Sigmoid colon (tissue), 7 donors: ENCODE results near the gene CHAC1. TPM values are rescaled to one million over a fixed set of nuclear protein-coding genes. Genes with fewer than 3 reads are reported as not detected.

Experiments used
- DNase-seq: peaks from one replicate; pipeline ENCODE4 v3.0.0-alpha.2; 2019
- H3K27ac ChIP-seq, 4 donors: fragments of 200-600 bp; sonication (generic); one replicate each; pipeline ENCODE4 v1.5.1; 2016 to 2019; ENCODE audit warnings: mild to moderate bottlenecking in 1 of 4
- H3K27me3 ChIP-seq, 3 donors: fragments of 200-600 bp; sonication (generic); one replicate each; pipeline ENCODE4 v1.5.1; 2019; ENCODE audit warnings: mild to moderate bottlenecking in 1 of 3
- H3K36me3 ChIP-seq, 4 donors: fragments of 200-600 bp; sonication (generic); one replicate each; pipeline ENCODE4 v1.5.1; 2016 to 2019
- H3K4me1 ChIP-seq, 4 donors: fragments of 200-600 bp; sonication (generic); one replicate each; pipeline ENCODE4 v1.5.1; 2017 to 2019
- H3K4me3 ChIP-seq, 4 donors: fragments of 200-600 bp; sonication (generic); one replicate each; pipeline ENCODE4 v1.5.1; 2017 to 2019; ENCODE audit warnings: mild to moderate bottlenecking in 2 of 4, moderate library complexity in 1 of 4
- H3K9me3 ChIP-seq, 4 donors: fragments of 200-600 bp in 3 of 4; sonication (generic) in 3 of 4; one replicate each; pipeline versions ENCODE4 v1.5.1 to v1.6.1; 2013 to 2019
- CTCF ChIP-seq, 4 experiments: fragments of 450-650 bp in 3 of 4; fragments of 200-600 bp in 1 of 4; IDR thresholded peaks; one replicate each; pipeline ENCODE4 v1.5.1; 2016 to 2019; ENCODE audit warnings: antibody characterized with exemption in 4 of 4, mild to moderate bottlenecking in 3 of 4, moderate library complexity in 2 of 4
- EP300 ChIP-seq, 4 donors: sonication (generic); formaldehyde crosslinking; IDR thresholded peaks; one replicate each; pipeline ENCODE4 v1.6.1; 2017; ENCODE audit warnings: antibody characterized with exemption in 4 of 4
- POLR2A ChIP-seq, 2 donors: fragments of 450-650 bp; IDR thresholded peaks; one replicate each; pipeline ENCODE4 v1.6.1; 2016; ENCODE audit warnings: antibody characterized with exemption in 2 of 2, mild to moderate bottlenecking in 2 of 2, moderate library complexity in 2 of 2
- POLR2AphosphoS5 ChIP-seq, 4 donors: sonication (generic); formaldehyde crosslinking; IDR thresholded peaks; one replicate each; pipeline ENCODE4 v1.6.1; 2017; ENCODE audit warnings: antibody characterized with exemption in 4 of 4
- WGBS, 2 donors: extraction: QIAGEN DNeasy Blood & Tissue Kit; methylation state at CpG; one replicate each; pipeline ENCODE4 v1.1.7; 2013; 5-methylcytosine and 5-hydroxymethylcytosine counted together
- intact Hi-C: fragments of 100-400 bp; cut with DNase I; formaldehyde crosslinking; loops from one replicate; pipeline ENCODE4 v1.15.1; 2023
- polyA plus RNA-seq, 3 donors: library from polyadenylated mRNA; stranded (reverse); fragments of 200-250 nt; gene quantifications; one replicate each; pipeline ENCODE4 v1.2.3, GENCODE V29; 2013
- total RNA-seq, 4 donors: library from RNA; depleted of rRNA; stranded (reverse); fragments of >200 nt; gene quantifications; one replicate each; pipeline ENCODE4 v1.1.0, GENCODE V29; 2016
- donor health status: healthy with polysubstance abuse.
- donor health status: Bipolar disorder and iron deficiency.
- donor health status: healthy.

CHAC1 gene
- total and polyA plus RNA-seq, 7 donors: 0.66 to 31.4 (median 3.0) TPM

GRCh38 chr15:40969363-40969762 is 16.1 kb downstream of the CHAC1 start:
- TF ChIP-seq POLR2AphosphoS5 (IDR thresholded peaks at IDR 0.05) (no peak), EP300 (IDR thresholded peaks at IDR 0.05) (no peak), CTCF (IDR thresholded peaks at IDR 0.05) (no peak), POLR2A (IDR thresholded peaks at IDR 0.05) (no peak)
- no peak overlapping the region for H3K4me3 ChIP-seq
- H3K36me3 ChIP-seq: no peaks in the 10 kb centered on the region
- no peak overlapping the region for H3K27ac ChIP-seq
- peaks cover 0 to 14% (median 4%) of the 10 kb centered on the region in 4 donors for H3K4me1 ChIP-seq
- 90 to 94% methylated on average over 8 of the region's 8 CpGs for WGBS, 2 donors
- no peaks in the 10 kb centered on the region for H3K27me3 ChIP-seq
- no peaks in the 10 kb centered on the region for H3K9me3 ChIP-seq
- intact Hi-C loops: no loop called here
- DNase-seq: peak; percentile 18

GRCh38 chr15:40974879-40975278 is 21.6 kb downstream of the CHAC1 start:
- TF ChIP-seq POLR2AphosphoS5 (IDR thresholded peaks at IDR 0.05) (no peak), CTCF (IDR thresholded peaks at IDR 0.05) (no peak), EP300 (IDR thresholded peaks at IDR 0.05) (no peak), POLR2A (IDR thresholded peaks at IDR 0.05) (no peak)
- no peak overlapping the region for H3K27ac ChIP-seq

GRCh38 chr15:40976819-40977218 is 23.5 kb downstream of the CHAC1 start:
- whole genome bisulfite sequencing, 2 donors: 83 to 85% methylated on average over 7 of the region's 7 CpGs
- H3K27me3 ChIP-seq: no peaks in the 10 kb centered on the region
- no peak overlapping the region for H3K27ac ChIP-seq
- H3K4me1 ChIP-seq: no peaks in the 10 kb centered on the region
- H3K4me3 ChIP-seq: no peak overlapping the region
- no peaks in the 10 kb centered on the region for H3K9me3 ChIP-seq
- TF ChIP-seq POLR2AphosphoS5 (IDR thresholded peaks at IDR 0.05): no peak
- TF ChIP-seq POLR2A (IDR thresholded peaks at IDR 0.05): no peak
- no peak for TF ChIP-seq EP300 (IDR thresholded peaks at IDR 0.05)
- no peak for TF ChIP-seq CTCF (IDR thresholded peaks at IDR 0.05)
- DNase-seq: peak; percentile 21
- peaks cover 26 to 64% (median 45%) of the 10 kb centered on the region in 4 donors for H3K36me3 ChIP-seq
- intact Hi-C loops: no loop called here

More at GRCh38 chr15:40974879-40975278, 21.6 kb downstream of the CHAC1 start:
- Histone ChIP-seq H3K4me3 (no peak overlapping the region), H3K27me3 (no peaks in the 10 kb centered on the region), H3K9me3 (no peaks in the 10 kb centered on the region), H3K4me1 (no peaks in the 10 kb centered on the region), H3K36me3 (peaks cover 15 to 45% (median 29%) of the 10 kb centered on the region in 4 donors)
- intact Hi-C loops: no loop called here
- 68 to 88% methylated on average over 4 of the region's 4 CpGs for WGBS, 2 donors
- DNase-seq: no peak

- no peaks in the 10 kb centered on the region for H3K9me3 ChIP-seq
- H3K4me3 ChIP-seq: no peak overlapping the region
- intact Hi-C loops: no loop called here
- no peaks in the 10 kb centered on the region for H3K27me3 ChIP-seq
- peaks cover 40 to 78% (median 56%) of the 10 kb centered on the region in 4 donors for H3K36me3 ChIP-seq
- no peaks in the 10 kb centered on the region for H3K4me1 ChIP-seq
- no peak for DNase-seq
- H3K27ac ChIP-seq: no peak overlapping the region
- 83 to 97% methylated on average over 2 of the region's 2 CpGs for WGBS, 2 donors
- TF ChIP-seq POLR2A (IDR thresholded peaks at IDR 0.05) (no peak), CTCF (IDR thresholded peaks at IDR 0.05) (no peak), POLR2AphosphoS5 (IDR thresholded peaks at IDR 0.05) (no peak), EP300 (IDR thresholded peaks at IDR 0.05) (no peak)
Measured at GRCh38 chr15:40978141-40978540, 24.9 kb downstream of the CHAC1 start.

- intact Hi-C loops: no loop called here
- Histone ChIP-seq H3K36me3 (peaks cover 44 to 82% (median 60%) of the 10 kb centered on the region in 4 donors), H3K27me3 (no peaks in the 10 kb centered on the region), H3K27ac (no peak overlapping the region), H3K9me3 (no peaks in the 10 kb centered on the region), H3K4me3 (no peak overlapping the region), H3K4me1 (no peaks in the 10 kb centered on the region)
- DNase-seq: no peak
- no peak for TF ChIP-seq CTCF (IDR thresholded peaks at IDR 0.05)
- TF ChIP-seq POLR2A (IDR thresholded peaks at IDR 0.05): no peak
- TF ChIP-seq POLR2AphosphoS5 (IDR thresholded peaks at IDR 0.05): no peak
- TF ChIP-seq EP300 (IDR thresholded peaks at IDR 0.05): no peak
- 96 to 97% methylated on average over 4 of the region's 4 CpGs for WGBS, 2 donors
Measured at GRCh38 chr15:40978562-40978961, 25.3 kb downstream of the CHAC1 start.
